Measurements from ENCODE around the gene IL4R.

DNA sequence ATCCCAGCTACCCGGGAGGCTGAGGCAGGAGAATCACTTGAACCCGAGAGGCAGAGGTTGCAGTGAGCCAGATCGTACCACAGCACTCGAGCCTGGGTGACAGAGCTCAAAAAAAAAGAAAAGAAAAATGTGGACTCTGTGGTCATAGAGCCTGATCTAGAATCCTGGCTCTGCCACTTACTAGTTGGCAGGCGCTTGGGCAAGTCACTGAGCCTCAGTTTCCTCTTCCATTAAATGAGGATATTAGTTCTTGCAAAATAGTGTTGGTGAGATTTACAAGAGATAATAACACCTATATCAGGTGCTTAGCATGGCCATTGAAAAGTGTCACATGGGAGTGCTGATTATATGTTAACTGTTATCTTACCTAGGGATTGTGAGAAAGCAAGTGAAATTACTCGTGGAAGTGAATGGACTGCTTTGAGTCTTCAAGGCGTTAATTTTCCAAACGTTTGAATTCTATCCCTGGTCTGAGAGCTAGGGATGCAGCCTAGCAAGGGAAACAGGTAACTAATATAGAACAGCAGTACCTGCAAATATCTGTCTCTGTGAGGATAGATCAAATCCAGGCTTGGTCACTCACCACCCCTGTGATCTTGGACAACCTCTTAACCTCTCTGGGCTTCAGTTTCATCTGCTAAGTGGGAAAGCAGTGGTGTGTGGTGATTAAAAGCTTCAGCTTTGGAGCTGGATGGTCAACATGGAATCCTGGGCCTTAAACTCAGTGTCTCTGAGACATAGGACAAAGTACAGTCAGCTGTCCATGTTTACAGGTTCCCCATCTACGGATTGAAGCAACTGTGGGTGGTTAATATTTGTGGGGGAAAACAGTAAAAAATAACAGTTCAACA, 44.2 kb upstream of the IL4R start:
- TF ChIP-seq, protein P1, sequence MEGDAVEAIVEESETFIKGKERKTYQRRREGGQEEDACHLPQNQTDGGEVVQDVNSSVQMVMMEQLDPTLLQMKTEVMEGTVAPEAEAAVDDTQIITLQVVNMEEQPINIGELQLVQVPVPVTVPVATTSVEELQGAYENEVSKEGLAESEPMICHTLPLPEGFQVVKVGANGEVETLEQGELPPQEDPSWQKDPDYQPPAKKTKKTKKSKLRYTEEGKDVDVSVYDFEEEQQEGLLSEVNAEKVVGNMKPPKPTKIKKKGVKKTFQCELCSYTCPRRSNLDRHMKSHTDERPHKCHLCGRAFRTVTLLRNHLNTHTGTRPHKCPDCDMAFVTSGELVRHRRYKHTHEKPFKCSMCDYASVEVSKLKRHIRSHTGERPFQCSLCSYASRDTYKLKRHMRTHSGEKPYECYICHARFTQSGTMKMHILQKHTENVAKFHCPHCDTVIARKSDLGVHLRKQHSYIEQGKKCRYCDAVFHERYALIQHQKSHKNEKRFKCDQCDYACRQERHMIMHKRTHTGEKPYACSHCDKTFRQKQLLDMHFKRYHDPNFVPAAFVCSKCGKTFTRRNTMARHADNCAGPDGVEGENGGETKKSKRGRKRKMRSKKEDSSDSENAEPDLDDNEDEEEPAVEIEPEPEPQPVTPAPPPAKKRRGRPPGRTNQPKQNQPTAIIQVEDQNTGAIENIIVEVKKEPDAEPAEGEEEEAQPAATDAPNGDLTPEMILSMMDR (IDR thresholded peaks at IDR 0.05) = no peak
- TF ChIP-seq POLR2A (IDR thresholded peaks at IDR 0.05) (no peak), POLR2AphosphoS5 (IDR thresholded peaks at IDR 0.05) (no peak)
